OCI-LY1 (cell line): ENCODE data around the gene MEIS1.

Experiments used
- CTCF ChIP-seq: fragments of 200-600 bp; sonication (generic), shearing (Covaris generic); IDR thresholded peaks from 2 replicates; pipeline ENCODE4 v1.5.1; 2017; ENCODE audit warnings: mild to moderate bottlenecking, antibody characterized with exemption, low read length, moderate library complexity, mixed read lengths
- EZH2 ChIP-seq: fragments of 200-600 bp; sonication (generic), shearing (Covaris generic); IDR thresholded peaks from 2 replicates; pipeline ENCODE4 v1.8.0; 2017; ENCODE audit warnings: borderline replicate concordance, mixed run types, mild to moderate bottlenecking, antibody characterized with exemption, low read length, moderate library complexity, mixed read lengths

GRCh38 chr2:66522611-66523376, 87.9 kb downstream of the MEIS1 start:
- no peak for TF ChIP-seq CTCF
- TF ChIP-seq EZH2, result no peak
